ENCODE results near the gene USP34. TPM values are rescaled to one million over a fixed set of nuclear protein-coding genes. Genes with fewer than 3 reads are reported as not detected.

USP34 gene
- total and polyA plus RNA-seq, 9 of the 15 experiments (the other 6 are each of a cell fraction or from before 2014, with no cell fraction given): 19.8 to 108 (median 67.8) TPM

DNA sequence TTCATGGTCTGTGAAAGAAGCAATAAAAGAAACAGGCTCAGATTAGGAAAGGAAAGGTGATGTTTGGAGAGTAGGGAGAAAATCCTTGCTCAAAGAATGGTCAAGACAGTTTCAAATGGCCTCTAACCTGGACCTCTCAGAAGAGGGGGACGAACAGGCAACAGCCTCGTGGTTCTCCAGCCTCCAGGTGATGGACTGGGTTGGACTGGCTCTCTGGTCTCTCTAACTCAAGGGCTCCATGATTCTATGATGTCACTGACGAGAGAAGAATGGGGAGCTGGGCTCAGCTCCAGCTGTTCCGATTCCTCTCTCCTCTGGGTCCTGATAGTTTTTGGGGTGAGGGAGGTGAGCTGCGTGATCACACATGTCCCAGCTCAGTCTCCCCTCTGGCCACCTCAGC is 309.0 kb downstream of the USP34 start, which contains the start of gene C2orf74:
Gene C2orf74, plus strand, starts transcription at position 301 of the 400 bp plus-strand sequence. CDS start 327 bp downstream, outside the sequence.
- no peak for ATAC-seq
- H3K27me3 ChIP-seq (ENCODE audit: control insufficient read depth in 2 of 2, insufficient read depth in 2 of 2, low read length in 2 of 2): no peaks in the 10 kb centered on the region
- in situ Hi-C loops (cut with MboI) (no loop called here), intact Hi-C loops (cut with micrococcal nuclease) (no loop called here)
- H2AFZ ChIP-seq (ENCODE audit: low read depth, low read length): no peak within 1 kb of the TSS; the same call in 1 of the 2 replicates
- no peaks in the 10 kb centered on the region for H3K79me2 ChIP-seq (ENCODE audit: control insufficient read depth, insufficient read depth, low read length)
- H3K9me1 ChIP-seq (ENCODE audit: control insufficient read depth, insufficient read depth, low read length): no peaks in the 10 kb centered on the region
- H3K9ac ChIP-seq (ENCODE audit: insufficient read depth in 1 of 2, low read depth in 2 of 2, low read length in 2 of 2): no peak within 1 kb of the TSS
- ChIA-PET POLR2A (interaction anchor here (0.6 to 1.2 kb wide), 4 partner anchors 10 to 602 kb away, joined by 3 to 4 read pairs (median 3); no protein-coding TSS in a partner anchor), CTCF (ENCODE audit: low intra/inter-chr PET ratio) (no interaction called here)
- no peak within 1 kb of the TSS for H3K4me3 ChIP-seq
- H3K36me3 ChIP-seq (ENCODE audit: control insufficient read depth, insufficient read depth, low read length): no peaks in the 10 kb centered on the region
- WGBS (ENCODE audit: insufficient coverage, low coverage, missing lambda C conversion rate): 7% methylated on average over 5 of the region's 5 CpGs
- FAIRE-seq: no peak
- no peak for DNase-seq (ENCODE audit: extremely low read depth in 1 of 4, low spot score in 3 of 4)
- H3K9me3 ChIP-seq (replicated peaks; ENCODE audit: control insufficient read depth, insufficient read depth, low read depth, low read length): no peaks in the 10 kb centered on the region
- no TSS peak for BruUV-seq (replicated peaks)
- H3K27ac ChIP-seq (ENCODE audit: extremely low read depth, low read depth, low read length): no peak within 1 kb of the TSS
- H3K4me1 ChIP-seq (replicated peaks in 1 of 2; ENCODE audit: control insufficient read depth in 2 of 2, insufficient read depth in 2 of 2, low read length in 2 of 2): peaks cover 0 to 6% of the 10 kb centered on the region in 2 experiments; a peak in 3 of 5 replicates
- no peak within 1 kb of the TSS for H3K4me2 ChIP-seq (ENCODE audit: insufficient read depth, low read length)
- H4K20me1 ChIP-seq (replicated peaks; ENCODE audit: control insufficient read depth, insufficient read depth, low read length): no peaks in the 10 kb centered on the region
- no peak for TF ChIP-seq ZNF140 (CRISPR knock-in tag; IDR thresholded peaks at IDR 0.05)
- no peak for TF ChIP-seq COPS2 (conservative IDR thresholded peaks at IDR 0.05)
- TF ChIP-seq CBX2 (IDR thresholded peaks at IDR 0.05; ENCODE audit: insufficient read depth, low read length, poor library complexity, severe bottlenecking): no peak
- TF ChIP-seq, protein P1, sequence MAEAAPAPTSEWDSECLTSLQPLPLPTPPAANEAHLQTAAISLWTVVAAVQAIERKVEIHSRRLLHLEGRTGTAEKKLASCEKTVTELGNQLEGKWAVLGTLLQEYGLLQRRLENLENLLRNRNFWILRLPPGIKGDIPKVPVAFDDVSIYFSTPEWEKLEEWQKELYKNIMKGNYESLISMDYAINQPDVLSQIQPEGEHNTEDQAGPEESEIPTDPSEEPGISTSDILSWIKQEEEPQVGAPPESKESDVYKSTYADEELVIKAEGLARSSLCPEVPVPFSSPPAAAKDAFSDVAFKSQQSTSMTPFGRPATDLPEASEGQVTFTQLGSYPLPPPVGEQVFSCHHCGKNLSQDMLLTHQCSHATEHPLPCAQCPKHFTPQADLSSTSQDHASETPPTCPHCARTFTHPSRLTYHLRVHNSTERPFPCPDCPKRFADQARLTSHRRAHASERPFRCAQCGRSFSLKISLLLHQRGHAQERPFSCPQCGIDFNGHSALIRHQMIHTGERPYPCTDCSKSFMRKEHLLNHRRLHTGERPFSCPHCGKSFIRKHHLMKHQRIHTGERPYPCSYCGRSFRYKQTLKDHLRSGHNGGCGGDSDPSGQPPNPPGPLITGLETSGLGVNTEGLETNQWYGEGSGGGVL (CRISPR knock-in tag; IDR thresholded peaks at IDR 0.05): no peak
- TF ChIP-seq CREBBP (IDR thresholded peaks at IDR 0.05; ENCODE audit: low read depth, low read length): no peak
- TF ChIP-seq ZNF133 (CRISPR knock-in tag; IDR thresholded peaks at IDR 0.05): no peak
- no peak for TF ChIP-seq BRD9 (IDR thresholded peaks at IDR 0.05; ENCODE audit: low read depth, partially characterized antibody)
- no peak for TF ChIP-seq DIDO1 (tag; IDR thresholded peaks at IDR 0.05; ENCODE audit: low read depth)

All from K562 (cell line).